GM18498 (cell line): ENCODE measurements around the gene PSG1.
"Not testable (repeated sequence)": the region's sequence is repeated elsewhere in the genome, so short reads cannot be mapped to it uniquely, and the experiment has no call there.

Source experiments
- ATAC-seq: cut with Tn5 transposase; IDR thresholded peaks from one replicate; pipeline ENCODE4 v1.9.1; 2021; ENCODE audit warnings: mild to moderate bottlenecking, moderate library complexity; ENCODE audit not compliant: unreplicated experiment

Gene PSG1

DNA sequence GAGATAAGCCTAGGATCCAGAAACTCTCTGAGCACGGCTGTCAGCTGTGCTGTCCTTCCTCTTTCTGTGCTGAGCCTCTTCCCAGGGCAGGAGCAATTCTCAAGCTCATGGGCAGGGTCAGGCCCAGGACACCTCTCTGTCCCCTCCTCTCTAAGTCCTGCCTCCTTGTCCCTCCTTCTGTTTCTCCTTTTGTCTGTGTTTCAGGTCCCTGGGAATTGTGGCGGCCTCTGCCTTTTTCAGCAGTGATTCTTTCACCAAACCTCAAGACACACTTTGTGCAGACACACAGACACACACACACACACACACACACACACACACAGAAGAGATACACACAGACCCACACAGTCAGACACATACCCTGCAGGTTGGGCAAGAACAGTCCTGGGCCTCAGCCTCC, at the start of gene PSG1:
Gene PSG1 (minus strand): TSS at position 101 of the 400 bp plus-strand sequence. CDS start 132 bp downstream, outside the sequence.
- ATAC-seq: no peak

DNA sequence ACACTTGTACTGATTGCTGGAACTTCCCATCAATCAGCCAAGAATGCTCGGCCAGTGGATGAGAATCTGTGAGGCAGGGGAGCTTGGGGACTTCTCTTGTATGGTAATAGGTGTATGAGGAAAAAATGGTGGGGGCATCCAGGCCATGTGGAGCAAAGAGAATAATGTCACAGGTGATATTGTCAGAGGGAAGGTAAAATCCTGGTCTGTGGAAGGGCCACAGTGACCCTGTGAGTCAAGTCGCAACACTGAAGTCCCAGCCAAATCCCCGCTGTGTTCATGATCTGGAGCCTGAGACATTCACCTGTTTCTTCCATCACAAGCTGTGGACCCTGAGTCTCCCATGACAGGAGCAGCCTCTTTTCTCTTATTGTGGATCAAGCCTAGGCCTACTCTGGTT, 49.4 kb upstream of the PSG1 start:
- ATAC-seq: no peak

DNA sequence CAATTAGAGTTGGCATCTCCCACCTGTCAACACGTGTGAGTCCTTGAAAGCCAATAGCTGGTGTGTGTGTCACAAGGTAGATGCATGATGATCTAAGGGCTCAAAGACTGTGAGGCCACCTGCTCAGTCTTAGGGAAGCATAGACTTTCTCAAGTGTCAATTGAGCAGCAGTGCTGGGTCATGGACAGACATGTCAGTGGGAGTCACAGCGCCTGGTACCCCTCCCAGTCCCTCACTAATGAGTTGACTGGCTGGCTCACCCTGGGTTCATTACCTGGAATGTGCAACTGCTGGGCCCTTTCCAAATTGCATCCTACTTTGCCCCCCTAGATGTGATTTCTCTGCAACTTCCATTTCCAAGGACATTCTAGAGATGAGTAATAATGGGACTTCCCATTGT, 47.3 kb upstream of the PSG1 start:
- ATAC-seq: no peak

GRCh38 chr19:42923106-42923505, 43.6 kb upstream of the PSG1 start:
- ATAC-seq: not testable (repeated sequence)

GRCh38 chr19:42920971-42921370, 41.5 kb upstream of the PSG1 start:
- ATAC-seq: not testable (repeated sequence)

DNA sequence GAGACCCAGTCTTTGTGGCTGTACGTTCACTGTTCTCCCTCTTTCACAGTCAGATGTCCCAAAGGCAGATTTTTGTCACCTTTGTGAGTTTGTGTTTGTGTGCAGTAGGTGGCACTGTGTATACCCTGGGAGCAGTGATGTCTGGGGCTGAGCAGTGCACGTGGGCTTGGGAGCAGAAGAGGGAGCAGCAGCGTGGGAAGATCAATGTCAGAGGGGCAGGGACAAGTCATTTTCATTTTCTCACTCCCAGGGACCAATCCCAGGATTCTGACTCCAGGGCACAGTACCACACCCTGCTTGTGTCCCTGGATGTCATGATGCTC, 40.2 kb upstream of the PSG1 start:
- no peak for ATAC-seq

GRCh38 chr19:42919070-42919756, 39.7 kb upstream of the PSG1 start:
- not testable (repeated sequence) for ATAC-seq

GRCh38 chr19:42918377-42919069, 39.0 kb upstream of the PSG1 start:
- not testable (repeated sequence) for ATAC-seq

- not testable (repeated sequence) for ATAC-seq
Observed at GRCh38 chr19:42917634-42918033, 38.1 kb upstream of the PSG1 start, which contains the start of gene PSG6. Gene PSG6 (minus strand): TSS chr19:42917894. CDS start chr19:42917792, 102 bp downstream.

- ATAC-seq: not testable (repeated sequence)
Observed at GRCh38 chr19:42916931-42917330, 37.4 kb upstream of the PSG1 start.

DNA sequence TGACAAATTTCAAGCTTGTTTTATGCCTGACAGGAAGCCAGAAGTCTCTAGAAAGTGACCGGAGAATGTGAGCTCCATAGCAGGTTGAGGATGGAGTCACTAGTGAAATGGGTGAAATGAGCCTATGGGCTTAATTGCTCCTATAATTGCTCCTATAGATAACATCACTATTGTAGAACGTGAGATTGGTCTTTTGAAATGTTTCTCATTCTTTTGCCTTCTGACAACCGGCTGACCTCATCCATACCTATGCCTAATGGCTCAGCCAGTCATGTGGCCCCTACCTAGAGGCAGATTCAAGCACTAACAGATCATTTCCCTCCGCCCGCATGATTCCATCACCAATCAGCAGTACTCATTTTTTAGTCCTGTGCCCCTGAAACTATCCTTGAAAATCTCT, 34.0 kb upstream of the PSG1 start:
- ATAC-seq: not testable (repeated sequence)

DNA sequence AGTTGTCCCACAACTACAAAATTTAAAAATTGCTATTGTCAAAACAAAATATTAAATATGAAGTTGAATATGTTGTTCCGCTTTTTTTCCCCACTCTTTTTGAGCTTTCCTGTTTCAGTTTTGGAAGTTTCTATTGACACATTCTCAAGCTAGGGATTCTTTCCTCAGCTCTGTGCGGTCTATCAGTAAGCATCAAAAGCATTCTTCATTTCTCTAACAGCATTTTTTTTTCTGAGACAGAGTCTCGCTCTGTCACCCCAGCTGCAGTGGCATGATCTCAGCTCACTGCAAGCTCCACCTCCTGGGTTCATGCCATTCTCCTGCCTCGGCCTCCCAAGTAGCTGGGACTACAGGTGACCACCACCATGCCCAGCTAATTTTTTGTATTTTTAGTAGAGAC, 33.4 kb upstream of the PSG1 start:
- ATAC-seq: not testable (repeated sequence)

GRCh38 chr19:42911731-42912130, 32.2 kb upstream of the PSG1 start:
- not testable (repeated sequence) for ATAC-seq

DNA sequence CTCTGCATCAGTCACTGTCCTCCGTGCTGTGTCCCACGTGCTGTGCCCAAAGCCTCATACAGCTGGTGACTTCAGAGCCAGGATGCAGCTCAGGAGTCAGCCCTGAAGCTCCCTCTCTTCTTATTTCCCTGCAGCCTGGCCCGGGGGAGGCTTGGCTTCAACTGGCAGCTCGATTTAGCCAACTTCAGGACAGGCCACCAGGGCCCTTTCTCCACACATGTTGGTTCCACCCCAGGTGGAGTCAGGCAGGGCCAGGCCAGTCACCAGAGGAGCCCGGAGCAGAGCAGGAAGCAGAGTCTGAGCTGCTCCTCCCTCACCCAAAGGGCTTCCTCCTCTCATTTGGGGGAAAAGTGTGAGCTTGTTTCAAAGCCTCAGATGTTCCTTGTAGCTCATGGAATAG, 26.6 kb upstream of the PSG1 start:
- not testable (repeated sequence) for ATAC-seq

DNA sequence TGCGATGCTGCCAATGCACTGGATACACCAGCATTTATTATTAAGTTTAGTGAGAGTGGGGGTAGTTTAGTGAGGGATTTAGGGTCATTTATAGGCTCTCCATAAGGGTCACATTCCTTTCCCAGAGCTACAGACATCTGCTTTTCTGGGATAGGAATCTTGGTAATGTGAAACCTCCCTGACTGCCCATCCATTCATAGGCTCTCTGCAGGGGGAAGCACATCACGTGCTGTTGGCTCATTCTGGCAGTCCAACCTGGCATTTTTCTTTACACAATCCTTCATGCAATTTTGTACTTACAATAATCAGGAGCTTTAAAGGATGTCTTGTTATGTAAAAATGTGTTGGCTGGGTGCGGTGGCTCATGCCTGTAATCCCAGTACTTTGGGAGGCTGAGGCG, 21.0 kb upstream of the PSG1 start:
- ATAC-seq: not testable (repeated sequence)

DNA sequence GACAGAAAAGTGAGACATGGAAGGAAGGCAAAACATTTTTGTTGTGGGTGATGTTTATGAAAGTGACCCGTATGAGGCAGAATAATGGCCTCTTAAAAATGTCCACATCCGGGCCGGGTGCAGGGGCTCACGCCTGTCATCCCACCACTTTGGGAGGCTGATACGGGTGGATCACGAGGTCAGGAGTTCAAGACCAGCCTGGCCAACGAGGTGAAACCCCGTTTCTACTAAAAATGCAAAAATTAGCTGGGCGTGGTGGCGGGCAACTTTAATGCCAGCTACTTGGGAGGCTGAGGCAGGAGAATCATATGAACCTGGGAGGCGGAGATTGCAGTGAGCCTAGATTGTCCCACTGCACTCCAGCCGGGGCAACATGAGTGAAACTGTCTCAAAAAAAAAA, 20.2 kb upstream of the PSG1 start:
- not testable (repeated sequence) for ATAC-seq

DNA sequence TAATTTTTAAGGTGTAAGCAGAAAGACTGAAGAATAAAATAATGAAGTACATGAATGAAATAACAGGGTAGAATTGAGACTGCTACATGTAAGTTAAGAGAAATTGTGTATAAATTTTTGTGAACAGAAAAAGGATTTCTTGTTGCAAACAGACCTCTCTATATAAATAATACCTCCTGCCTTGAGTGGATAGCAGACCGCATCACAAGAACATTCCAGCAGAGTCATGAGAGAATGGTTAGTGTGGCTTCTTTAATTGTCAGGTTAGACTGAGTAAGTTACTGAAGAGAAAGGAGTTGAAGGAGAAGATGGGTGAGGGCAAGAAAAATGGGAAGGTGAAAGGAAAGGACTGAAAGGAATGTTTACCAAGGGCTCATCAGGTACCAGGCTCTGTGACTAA, 19.6 kb upstream of the PSG1 start:
- ATAC-seq: not testable (repeated sequence)

DNA sequence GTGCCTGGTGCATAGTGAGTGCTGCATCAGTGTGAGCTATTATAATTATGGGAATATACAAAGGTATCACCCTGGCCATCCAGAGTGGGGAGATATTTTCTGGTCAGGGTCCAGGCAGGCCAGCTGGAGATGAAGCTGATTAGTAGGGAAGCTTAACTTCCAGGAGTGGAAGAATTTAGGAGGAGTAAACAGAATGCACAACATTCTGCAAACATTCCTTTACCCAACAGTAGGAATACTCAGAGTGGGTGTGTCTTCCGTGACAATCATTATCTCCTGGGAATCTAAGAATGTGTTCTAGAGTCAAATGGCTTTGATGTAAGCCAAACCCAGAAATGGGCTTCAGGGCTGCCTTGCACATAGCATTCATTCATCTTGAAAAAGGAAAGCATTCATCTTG, 19.1 kb upstream of the PSG1 start:
- ATAC-seq: not testable (repeated sequence)

GRCh38 chr19:42897729-42898128, 18.2 kb upstream of the PSG1 start:
- ATAC-seq: not testable (repeated sequence)

GRCh38 chr19:42890446-42890845, 10.9 kb upstream of the PSG1 start:
- not testable (repeated sequence) for ATAC-seq

DNA sequence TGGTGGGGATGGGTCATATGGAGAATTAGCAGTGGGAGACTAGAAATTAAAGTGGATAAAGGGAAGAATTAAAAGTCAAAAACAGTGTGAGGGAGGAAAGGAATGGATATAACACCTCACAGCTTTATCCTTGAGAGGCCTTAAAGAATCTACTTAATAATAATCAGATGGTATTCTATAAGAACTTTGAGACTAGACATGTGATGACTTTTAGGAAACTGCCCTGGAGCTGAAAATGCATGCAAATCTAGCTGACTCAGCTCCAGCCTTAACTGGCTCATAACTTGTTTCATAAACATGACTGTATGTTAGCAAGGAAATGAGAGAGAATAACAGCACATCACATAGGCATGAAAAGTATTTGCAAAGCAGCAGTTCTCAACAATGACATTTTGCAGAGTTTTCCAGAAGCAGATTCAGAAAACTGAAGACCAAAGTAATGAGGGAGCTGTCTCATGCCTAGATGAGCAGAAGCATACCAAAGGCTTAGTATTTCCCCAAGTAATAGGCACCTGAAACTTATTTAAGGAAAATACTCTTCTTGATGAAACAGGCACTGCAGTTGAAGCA, 8.4 kb upstream of the PSG1 start:
- not testable (repeated sequence) for ATAC-seq

GRCh38 chr19:42882730-42883129, 3.2 kb upstream of the PSG1 start:
- not testable (repeated sequence) for ATAC-seq
